ENCODE results near the gene CITED4.
"Not testable (repeated sequence)": the region's sequence is repeated elsewhere in the genome, so short reads cannot be mapped to it uniquely, and the experiment has no call there.

The CITED4 gene, protein sequence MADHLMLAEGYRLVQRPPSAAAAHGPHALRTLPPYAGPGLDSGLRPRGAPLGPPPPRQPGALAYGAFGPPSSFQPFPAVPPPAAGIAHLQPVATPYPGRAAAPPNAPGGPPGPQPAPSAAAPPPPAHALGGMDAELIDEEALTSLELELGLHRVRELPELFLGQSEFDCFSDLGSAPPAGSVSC

GRCh38 chr1:40862008-40862863, at the start of gene CITED4:
TSS of gene CITED4 (minus strand) at chr1:40862363. CDS start at chr1:40862127, 236 bp downstream.
- peak; percentile 99 for DNase-seq

DNA sequence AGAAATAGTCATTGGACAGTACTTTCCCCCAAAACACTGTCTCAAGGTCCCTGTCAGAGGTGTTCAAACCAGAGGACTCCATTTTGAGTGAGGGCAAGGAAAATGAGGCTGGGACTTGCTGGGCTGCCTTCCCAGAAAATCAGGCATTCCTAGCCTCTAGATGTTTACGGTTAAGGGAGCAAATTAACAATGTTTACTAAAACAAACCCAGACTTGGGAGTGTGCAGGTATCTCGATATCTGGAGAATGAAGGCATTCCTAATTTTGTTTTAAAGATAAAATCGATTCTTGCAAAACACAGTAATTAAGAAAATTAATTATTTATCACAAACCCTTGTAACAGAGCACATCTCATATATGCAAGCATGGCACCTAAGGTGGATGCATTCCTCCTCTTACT, 48.9 kb upstream of the CITED4 start:
- no peak for DNase-seq

DNA sequence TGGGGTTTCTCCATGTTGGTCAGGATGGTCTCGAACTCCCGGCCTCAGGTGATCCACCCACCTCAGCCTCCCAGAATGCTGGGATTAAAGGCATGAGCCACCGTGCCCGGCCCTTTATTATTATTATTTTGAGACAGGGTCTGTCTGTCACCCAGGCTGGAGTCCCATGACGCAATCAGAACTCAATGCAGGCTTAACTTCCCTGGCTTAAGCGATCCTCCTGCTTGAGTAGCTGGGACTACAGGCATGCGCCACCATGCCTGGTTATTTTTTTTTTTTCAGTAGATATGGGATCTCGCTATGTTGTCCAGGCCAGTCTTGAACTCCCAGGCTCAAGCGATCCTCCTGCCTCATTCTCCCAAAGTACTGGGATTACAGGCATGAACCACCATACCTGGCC, 47.1 kb upstream of the CITED4 start:
- DNase-seq, result no peak

- no peak for DNase-seq
Observed at GRCh38 chr1:40908350-40908749, 46.2 kb upstream of the CITED4 start.

- no peak for DNase-seq
Observed at GRCh38 chr1:40907899-40908298, 45.7 kb upstream of the CITED4 start.

DNA sequence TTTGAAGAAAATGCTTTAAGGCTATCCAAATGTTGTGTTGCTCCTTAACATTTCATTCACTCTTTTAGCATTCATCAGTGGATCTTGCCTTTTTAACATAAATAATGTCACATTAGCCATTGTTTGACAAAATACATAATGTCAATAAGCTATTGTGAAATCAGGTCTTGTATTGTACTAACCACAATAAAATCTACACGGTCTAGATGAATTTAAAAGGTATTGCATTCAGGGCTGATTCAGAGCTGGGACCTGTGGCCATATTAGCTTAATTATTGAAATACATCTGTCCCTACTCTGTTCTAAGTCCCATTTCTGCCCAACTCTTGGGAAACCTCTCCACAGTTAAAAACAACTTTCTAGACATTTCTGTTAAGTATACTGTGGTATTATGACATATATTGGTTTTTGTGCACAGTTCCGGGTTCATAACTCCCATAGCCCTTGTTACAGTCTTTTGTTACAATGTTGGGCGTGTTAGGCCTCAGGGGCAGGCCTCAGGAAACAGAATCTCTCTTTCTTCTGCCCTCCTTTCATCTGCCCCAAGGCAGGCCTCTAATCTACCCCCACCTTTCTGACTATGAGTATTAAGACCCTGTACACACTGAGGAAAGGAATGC, 44.7 kb upstream of the CITED4 start:
- no peak for DNase-seq

GRCh38 chr1:40905061-40905460, 42.9 kb upstream of the CITED4 start:
- DNase-seq, result no peak

DNA sequence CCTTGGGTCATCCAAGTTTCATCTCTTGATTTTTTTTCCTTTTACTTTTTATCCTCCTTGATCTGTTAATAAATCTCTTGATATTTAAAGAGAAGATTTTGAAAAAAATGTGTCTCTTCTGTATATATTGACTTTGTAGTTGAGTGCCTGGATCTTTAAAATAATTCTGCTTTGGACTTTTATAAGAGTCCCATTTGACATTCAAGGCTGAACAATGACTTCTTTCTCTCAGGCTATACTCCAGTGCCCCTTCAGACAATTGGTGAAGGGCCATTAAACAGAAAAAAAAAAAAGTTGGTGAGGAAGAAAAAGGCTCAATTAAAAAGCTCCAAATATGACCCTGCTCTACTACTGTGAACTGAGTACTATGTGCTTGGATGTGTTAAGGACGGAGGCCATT, 40.9 kb upstream of the CITED4 start:
- DNase-seq, result no peak

GRCh38 chr1:40901886-40902852, 40.0 kb upstream of the CITED4 start:
- DNase-seq, result no peak

DNA sequence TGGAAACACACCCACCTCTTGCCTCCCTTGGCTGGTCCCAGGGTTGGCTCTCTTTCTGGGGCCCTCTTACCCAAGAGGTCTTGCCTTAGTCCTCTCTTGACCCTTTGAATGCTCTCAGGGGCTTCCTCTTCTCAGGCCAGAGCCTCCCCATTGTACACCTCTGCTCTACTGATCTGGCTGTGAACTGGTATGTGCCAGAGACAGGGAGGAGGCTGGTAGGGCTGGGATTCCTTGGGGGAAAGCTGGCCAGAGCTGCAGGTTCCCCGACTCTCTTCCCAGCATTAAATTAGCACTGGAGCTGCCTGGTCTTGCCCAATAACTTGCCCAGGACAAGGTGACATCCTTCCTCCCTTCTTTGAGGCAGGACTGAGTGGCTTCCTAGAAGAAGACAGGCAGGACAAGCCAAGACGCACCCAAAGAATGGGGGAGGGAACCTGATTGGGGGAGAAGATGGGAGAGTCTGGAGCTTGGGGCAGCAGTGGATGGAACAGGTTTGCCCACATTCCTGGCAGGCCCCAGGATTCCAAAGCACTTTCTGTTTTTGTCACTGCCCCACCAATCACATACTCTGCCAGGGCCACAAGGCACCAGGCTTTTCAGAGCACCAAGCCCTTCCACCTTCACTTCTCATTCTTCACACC, 37.2 kb upstream of the CITED4 start:
- no peak for DNase-seq

GRCh38 chr1:40898431-40898901, 36.3 kb upstream of the CITED4 start:
- no peak for DNase-seq

DNA sequence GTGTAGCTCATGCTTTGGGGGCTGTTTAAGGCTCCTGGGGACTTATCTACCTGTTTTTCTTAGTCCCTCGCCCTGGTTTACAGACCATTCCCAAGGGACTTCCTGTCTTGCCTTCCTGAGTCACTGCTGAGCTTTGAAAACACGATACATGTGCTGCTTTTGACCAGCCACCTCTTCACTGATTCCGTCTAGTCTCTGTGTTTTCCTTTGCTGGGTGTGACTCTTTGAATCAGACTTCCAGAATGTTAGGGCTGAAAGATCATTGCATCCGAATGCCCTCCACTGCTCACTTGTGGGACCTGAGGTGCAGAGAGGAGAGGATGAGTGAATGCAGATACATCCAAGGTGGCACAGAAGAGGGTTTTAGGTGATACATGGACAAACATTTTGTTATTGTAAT, 35.4 kb upstream of the CITED4 start:
- no peak for DNase-seq

DNA sequence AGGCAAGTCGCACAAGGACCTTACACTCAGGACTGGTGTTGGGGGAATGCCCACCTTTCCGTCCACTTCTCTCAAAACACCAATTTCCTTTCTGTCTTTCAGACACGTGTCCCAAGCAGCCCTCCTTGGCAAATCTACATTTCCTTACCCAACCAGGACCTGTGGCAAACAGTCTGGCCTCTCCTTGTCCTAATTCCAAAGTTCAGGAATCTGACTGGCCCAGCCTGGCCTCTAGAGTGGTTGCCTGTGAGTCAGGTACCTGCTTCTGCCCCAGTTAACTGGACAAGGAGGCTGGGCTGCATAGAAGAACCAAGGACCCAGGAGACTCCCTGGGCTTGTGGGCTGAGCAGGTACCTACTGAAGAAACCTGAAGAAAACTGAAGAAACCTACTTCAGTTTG, 34.3 kb upstream of the CITED4 start:
- DNase-seq, result no peak

DNA sequence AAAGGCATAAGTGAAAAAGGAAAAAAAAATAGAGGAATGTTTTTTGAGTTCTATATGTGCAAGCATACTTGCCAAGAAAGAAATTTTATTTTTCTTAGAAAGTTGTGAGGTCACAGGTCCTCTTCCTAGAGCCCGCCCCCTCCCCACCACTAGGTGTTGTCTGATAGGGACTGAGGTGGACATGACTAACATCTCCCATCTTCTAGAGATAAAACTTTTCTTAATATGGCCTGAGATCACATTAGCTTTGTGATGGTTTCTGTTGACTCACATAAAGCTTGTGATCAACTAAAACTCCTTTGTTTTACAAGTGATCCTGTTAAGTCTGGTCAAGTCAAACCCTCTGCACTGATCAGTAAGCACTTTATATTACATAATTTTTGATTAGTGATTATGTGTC, 33.4 kb upstream of the CITED4 start:
- no peak for DNase-seq

DNA sequence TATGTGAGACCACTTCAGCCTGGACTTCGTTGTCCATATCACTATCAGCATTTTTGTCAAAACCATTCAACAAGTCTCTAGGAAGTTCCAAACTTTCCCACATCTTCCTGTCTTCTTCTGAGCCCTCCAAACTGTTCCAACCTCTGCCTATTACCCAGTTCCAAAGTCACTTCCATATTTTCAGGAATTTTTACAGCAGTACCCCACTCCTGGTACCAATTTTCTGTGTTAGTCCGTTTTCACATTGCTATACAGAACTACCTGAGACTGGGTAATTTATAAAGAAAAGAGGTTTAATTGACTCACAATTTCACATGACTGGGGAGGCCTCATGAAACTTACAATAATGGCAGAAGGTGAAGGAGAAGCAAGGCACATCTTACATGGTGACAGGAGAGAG, 32.7 kb upstream of the CITED4 start:
- not testable (repeated sequence) for DNase-seq

- no peak for DNase-seq
Observed at GRCh38 chr1:40894455-40894854, 32.3 kb upstream of the CITED4 start.

DNA sequence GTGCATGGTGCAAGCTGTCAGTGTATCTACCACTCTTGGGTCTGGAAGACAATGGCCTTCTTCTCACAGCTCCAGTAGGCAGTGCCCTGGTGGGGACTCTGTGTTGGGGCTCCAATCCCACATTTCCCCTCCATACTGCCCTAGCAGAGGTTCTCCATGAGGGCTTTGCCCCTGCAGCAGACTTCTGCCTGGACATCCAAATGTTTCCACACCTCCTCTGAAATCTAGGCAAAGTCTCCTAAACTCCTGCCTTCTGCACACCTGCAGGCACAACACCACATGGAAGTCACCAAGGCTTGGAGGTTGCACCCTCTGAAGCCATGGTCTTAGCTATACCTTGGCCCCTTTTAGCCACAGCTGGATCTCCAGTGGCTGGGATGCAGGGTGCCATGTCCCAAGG, 31.8 kb upstream of the CITED4 start:
- DNase-seq, result no peak

DNA sequence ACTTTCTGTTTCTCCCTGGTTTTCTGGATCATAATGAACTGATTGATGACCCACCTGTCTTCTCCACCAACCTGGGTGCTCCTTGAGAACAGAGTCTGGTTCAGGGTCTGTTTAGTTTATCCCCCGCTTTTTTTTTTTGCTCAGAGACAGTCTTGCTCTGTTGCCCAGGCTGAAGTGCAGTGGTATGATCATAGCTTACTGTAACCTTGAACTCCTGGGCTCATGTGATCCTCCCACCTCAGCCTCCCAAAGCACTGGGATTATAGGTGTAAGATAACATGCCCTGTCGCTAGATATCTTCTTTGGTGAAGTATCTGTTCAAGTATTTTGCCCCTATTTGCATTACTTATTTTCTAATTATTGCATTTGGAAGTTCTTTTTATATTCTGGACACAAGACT, 30.2 kb upstream of the CITED4 start:
- no peak for DNase-seq

DNA sequence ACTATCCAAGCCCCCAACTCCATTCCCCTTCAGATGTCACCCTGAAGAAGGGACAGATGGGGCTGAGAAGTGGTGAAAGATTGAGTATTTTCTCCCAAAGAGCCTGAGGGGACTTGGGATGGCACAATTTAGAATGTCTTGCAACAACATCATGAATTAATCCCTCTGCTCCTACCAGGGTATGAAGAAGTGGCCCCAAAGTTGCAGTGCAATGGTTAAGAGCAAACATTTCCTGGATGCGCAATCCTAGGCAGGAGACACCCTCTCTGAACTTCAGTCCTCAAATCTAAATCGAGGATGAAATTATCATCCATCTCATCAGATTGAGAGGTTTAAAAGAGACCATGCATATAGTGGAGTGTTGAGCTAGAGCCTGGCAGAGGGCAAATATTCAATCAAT, 28.6 kb upstream of the CITED4 start:
- no peak for DNase-seq

GRCh38 chr1:40887652-40888051, 25.5 kb upstream of the CITED4 start:
- DNase-seq, result no peak

GRCh38 chr1:40887012-40887378, 24.8 kb upstream of the CITED4 start:
- DNase-seq, result no peak

DNA sequence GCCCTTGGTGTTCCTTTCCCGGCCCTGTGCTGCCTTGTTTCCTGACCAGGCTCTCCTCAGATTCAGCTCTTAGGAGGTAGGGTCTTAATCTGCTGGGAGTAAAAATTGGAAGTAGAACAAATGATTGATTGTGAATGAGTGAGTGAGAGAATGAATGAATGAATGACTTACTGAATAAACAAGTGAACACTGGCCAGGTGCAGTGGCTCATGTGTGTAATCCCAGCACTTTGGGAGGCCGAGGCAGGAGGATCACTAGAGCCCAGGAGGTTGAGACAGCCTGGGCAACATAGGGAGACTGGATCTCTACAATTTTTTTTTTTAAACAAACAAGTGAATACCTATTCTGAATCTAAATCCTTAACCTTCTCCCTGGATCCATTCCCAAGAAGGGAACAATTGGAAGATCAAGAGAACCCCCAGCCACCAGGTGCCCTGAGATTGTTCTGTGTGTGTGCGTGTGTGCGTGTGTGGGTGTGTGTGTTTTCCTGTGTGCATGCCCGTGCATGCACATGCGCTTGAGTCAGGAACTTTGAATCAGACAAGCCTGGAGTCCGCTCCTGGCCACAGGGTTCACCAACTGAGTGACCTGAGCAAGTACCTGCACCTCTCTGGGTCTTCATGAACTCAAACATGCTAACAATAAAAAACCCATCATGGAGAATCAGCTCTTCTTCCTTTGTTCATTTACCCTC, 24.3 kb upstream of the CITED4 start:
- no peak for DNase-seq

All from activated CD8-positive, alpha-beta memory T cell treated with anti-CD3 and anti-CD28 coated beads for 24 hours (primary cell).